Chondrocyte (in vitro differentiated cells): ENCODE results near the gene PGAM4. TPM values are rescaled to one million over a fixed set of nuclear protein-coding genes. Genes with fewer than 3 reads are reported as not detected.

Experiments
- DNase-seq: peaks from one replicate; pipeline ENCODE4 v3.0.0; 2021; ENCODE audit warnings: mixed read lengths, low spot score
- H3K27ac Mint-ChIP-seq: one replicate; pipeline ENCODE4 v1.8.0; 2021; ENCODE audit warnings: mild to moderate bottlenecking, moderate library complexity, mixed read lengths; ENCODE audit not compliant: unreplicated experiment
- H3K27me3 Mint-ChIP-seq: 2 replicates; pipeline ENCODE4 v1.8.0; 2021; ENCODE audit warnings: low read depth, mixed read lengths
- H3K36me3 Mint-ChIP-seq: 2 replicates; pipeline ENCODE4 v1.8.0; 2021; ENCODE audit warnings: low read depth, mixed read lengths
- H3K4me1 Mint-ChIP-seq: 2 replicates; pipeline ENCODE4 v1.8.0; 2021; ENCODE audit warnings: low read depth, mild to moderate bottlenecking, mixed read lengths
- H3K4me3 Mint-ChIP-seq: one replicate; pipeline ENCODE4 v1.8.0; 2021; ENCODE audit warnings: mild to moderate bottlenecking, moderate library complexity, mixed read lengths; ENCODE audit not compliant: unreplicated experiment
- H3K9me3 Mint-ChIP-seq: 2 replicates; pipeline ENCODE4 v1.8.0; 2021; ENCODE audit warnings: low read depth, mixed read lengths
- CTCF ChIP-seq: fragments of 200-600 bp; sonication (generic); IDR thresholded peaks from 2 replicates; pipeline ENCODE4 v1.5.0; 2021; ENCODE audit warnings: antibody characterized with exemption, mild to moderate bottlenecking, moderate library complexity
- total RNA-seq: library from RNA; stranded (reverse); gene quantifications from 3 replicates; pipeline ENCODE4 v1.2.1, GENCODE V29; 2021

Gene PGAM4
- total RNA-seq, 1 donor from 2014 or later = not detected

- Mint-ChIP-seq H3K27ac (no peak overlapping the region), H3K9me3 (peaks cover 31% of the 10 kb centered on the region), H3K4me3 (no peak overlapping the region), H3K36me3 (peaks cover 2% of the 10 kb centered on the region), H3K27me3 (no peaks in the 10 kb centered on the region), H3K4me1 (peaks cover 12% of the 10 kb centered on the region)
- no peak for DNase-seq
- no peak for TF ChIP-seq CTCF
Measured at GRCh38 chrX:77960567-77960966, 8.9 kb downstream of the PGAM4 start.

- TF ChIP-seq CTCF = no peak
- H3K4me3 Mint-ChIP-seq = no peak overlapping the region
- peaks cover 11% of the 10 kb centered on the region for H3K4me1 Mint-ChIP-seq
- DNase-seq = no peak
- peak overlapping the region; percentile 19 for H3K27ac Mint-ChIP-seq
- H3K27me3 Mint-ChIP-seq = no peaks in the 10 kb centered on the region
- no peaks in the 10 kb centered on the region for H3K36me3 Mint-ChIP-seq
- peaks cover 14% of the 10 kb centered on the region for H3K9me3 Mint-ChIP-seq
Measured at GRCh38 chrX:77953708-77954107, 15.7 kb downstream of the PGAM4 start.

- Mint-ChIP-seq H3K27me3 (no peaks in the 10 kb centered on the region), H3K9me3 (peaks cover 12% of the 10 kb centered on the region), H3K27ac (peak overlapping the region; percentile 19), H3K4me3 (no peak overlapping the region), H3K4me1 (peaks cover 11% of the 10 kb centered on the region), H3K36me3 (no peaks in the 10 kb centered on the region)
- no peak for TF ChIP-seq CTCF
- no peak for DNase-seq
Measured at GRCh38 chrX:77953302-77953701, 16.1 kb downstream of the PGAM4 start.

- Mint-ChIP-seq H3K27me3 (no peaks in the 10 kb centered on the region), H3K36me3 (no peaks in the 10 kb centered on the region), H3K4me1 (peaks cover 11% of the 10 kb centered on the region), H3K27ac (no peak overlapping the region), H3K4me3 (no peak overlapping the region), H3K9me3 (peaks cover 3% of the 10 kb centered on the region)
- no peak for DNase-seq
- TF ChIP-seq CTCF = no peak
Measured at GRCh38 chrX:77952173-77952572, 17.3 kb downstream of the PGAM4 start.

- TF ChIP-seq CTCF = no peak
- Mint-ChIP-seq H3K4me3 (no peak overlapping the region), H3K4me1 (peaks cover 11% of the 10 kb centered on the region), H3K9me3 (peaks cover 2% of the 10 kb centered on the region), H3K36me3 (no peaks in the 10 kb centered on the region), H3K27me3 (no peaks in the 10 kb centered on the region), H3K27ac (no peak overlapping the region)
- DNase-seq = no peak
Measured at GRCh38 chrX:77949840-77950239, 19.6 kb downstream of the PGAM4 start.
